OCI-LY1 (cell line): ENCODE data around the gene E4F1.

Experiments used
- H2AFZ ChIP-seq: fragments of 200-600 bp; sonication (generic), shearing (Covaris generic); 2 replicates; pipeline ENCODE4 v1.6.0; 2014; ENCODE audit warnings: antibody characterized with exemption, mild to moderate bottlenecking, low read length
- H3F3A ChIP-seq: fragments of 200-600 bp; sonication (generic), shearing (Covaris generic); 2 replicates; pipeline ENCODE4 v1.6.0; 2014; ENCODE audit warnings: mild to moderate bottlenecking, antibody characterized with exemption, low read length, moderate library complexity; ENCODE audit not compliant: insufficient read depth
- H3K27ac ChIP-seq: fragments of 200-600 bp; sonication (generic); 2 replicates; pipeline ENCODE4 v1.5.1; 2014; ENCODE audit warnings: low read length, mixed run types, mild to moderate bottlenecking, low read depth; ENCODE audit not compliant: poor library complexity, severe bottlenecking
- H3K27me3 ChIP-seq: fragments of 200-600 bp; sonication (generic); 2 replicates; pipeline ENCODE4 v1.6.0; 2014; ENCODE audit warnings: antibody characterized with exemption, mild to moderate bottlenecking, low read length, moderate library complexity; ENCODE audit not compliant: insufficient read depth
- H3K36me3 ChIP-seq: fragments of 200-600 bp; sonication (generic); 2 replicates; pipeline ENCODE4 v1.6.1; 2014; ENCODE audit warnings: mild to moderate bottlenecking, antibody characterized with exemption, low read length, moderate library complexity, mixed read lengths; ENCODE audit not compliant: insufficient read depth
- H3K4me1 ChIP-seq: fragments of 200-600 bp; sonication (generic); 2 replicates; pipeline ENCODE4 v1.5.1; 2014; ENCODE audit warnings: mild to moderate bottlenecking, low read length, moderate library complexity; ENCODE audit not compliant: insufficient read depth, severe bottlenecking
- H3K4me2 ChIP-seq: fragments of 200-600 bp; sonication (generic), shearing (Covaris generic); 2 replicates; pipeline ENCODE4 v1.6.1; 2014; ENCODE audit warnings: low read length
- H3K4me3 ChIP-seq: fragments of 200-600 bp; sonication (generic); 2 replicates; pipeline ENCODE4 v1.5.1; 2014; ENCODE audit warnings: low read length, low read depth, mild to moderate bottlenecking, mixed read lengths; ENCODE audit not compliant: poor library complexity, severe bottlenecking
- H3K79me2 ChIP-seq: fragments of 200-600 bp; shearing (Covaris generic); 2 replicates; pipeline ENCODE4 v1.6.1; 2016; ENCODE audit warnings: mixed run types, low read length, mixed read lengths; ENCODE audit not compliant: insufficient read depth
- H3K9ac ChIP-seq: fragments of 200-600 bp; sonication (generic), shearing (Covaris generic); 2 replicates; pipeline ENCODE4 v1.6.1; 2014; ENCODE audit warnings: mild to moderate bottlenecking, low read length, mixed read lengths
- H3K9me2 ChIP-seq: fragments of 200-600 bp; sonication (generic), shearing (Covaris generic); 2 replicates; pipeline ENCODE4 v1.6.1; 2014; ENCODE audit warnings: low read depth, mild to moderate bottlenecking, low read length, mixed read lengths
- H3K9me3 ChIP-seq: fragments of 200-600 bp; shearing (Covaris generic); 2 replicates; pipeline ENCODE4 v1.6.1; 2014; ENCODE audit warnings: low read length, mixed read lengths
- H4K20me1 ChIP-seq: fragments of 200-600 bp; sonication (generic), shearing (Covaris generic); 2 replicates; pipeline ENCODE4 v1.6.0; 2016; ENCODE audit warnings: mild to moderate bottlenecking, low read length; ENCODE audit not compliant: insufficient read depth
- EZH2 ChIP-seq: fragments of 200-600 bp; sonication (generic), shearing (Covaris generic); IDR thresholded peaks from 2 replicates; pipeline ENCODE4 v1.8.0; 2017; ENCODE audit warnings: borderline replicate concordance, mixed run types, mild to moderate bottlenecking, antibody characterized with exemption, low read length, moderate library complexity, mixed read lengths
- TF ChIP-seq, protein P1 (sequence below): fragments of 200-600 bp; sonication (generic), shearing (Covaris generic); IDR thresholded peaks from 2 replicates; pipeline ENCODE4 v1.5.1; 2017; ENCODE audit warnings: mild to moderate bottlenecking, antibody characterized with exemption, low read length, moderate library complexity, mixed read lengths

The E4F1 gene

DNA sequence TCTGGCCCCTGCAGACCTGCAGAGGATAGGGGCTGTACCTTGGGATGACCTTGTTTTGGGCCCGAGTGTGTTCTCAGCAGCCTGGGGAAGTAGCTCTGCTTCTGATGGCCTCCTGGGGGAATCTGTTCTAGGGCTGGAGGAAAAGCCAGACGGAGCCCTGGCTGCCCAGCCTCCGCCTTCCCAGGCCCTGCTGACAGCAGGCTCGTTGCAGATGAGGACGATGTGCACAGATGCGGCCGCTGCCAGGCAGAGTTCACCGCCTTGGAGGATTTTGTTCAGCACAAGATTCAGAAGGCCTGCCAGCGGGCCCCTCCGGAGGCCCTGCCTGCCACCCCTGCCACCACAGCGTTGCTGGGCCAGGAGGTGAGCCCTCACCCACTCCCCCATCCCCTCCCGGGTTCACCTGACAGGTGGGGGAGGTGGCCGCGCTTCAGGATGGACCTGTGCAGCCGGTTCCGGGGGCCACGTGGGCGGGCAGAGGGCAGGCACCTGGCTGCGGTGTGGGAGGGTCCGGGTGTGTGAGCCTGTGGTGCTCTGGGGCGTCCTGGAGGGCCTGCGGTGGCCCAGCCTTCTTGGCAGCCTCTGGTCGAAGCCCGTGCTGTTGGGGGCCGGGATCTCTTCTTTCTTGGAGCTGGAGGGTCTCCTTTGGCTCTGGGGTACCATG, 4.9 kb downstream of the E4F1 start:
- Histone ChIP-seq H3K4me1 (peaks cover 21% of the 10 kb centered on the region), H3K9ac (no peak overlapping the region), H2AFZ (no peak overlapping the region), H3K27me3 (no peaks in the 10 kb centered on the region), H4K20me1 (no peaks in the 10 kb centered on the region), H3K79me2 (peaks cover 18% of the 10 kb centered on the region), H3K27ac (no peak overlapping the region), H3K4me2 (no peak overlapping the region), H3K4me3 (no peak overlapping the region), H3K9me2 (no peaks in the 10 kb centered on the region), H3K36me3 (peaks cover 52% of the 10 kb centered on the region), H3K9me3 (no peaks in the 10 kb centered on the region), H3F3A (no peaks in the 10 kb centered on the region)
- TF ChIP-seq, protein P1, sequence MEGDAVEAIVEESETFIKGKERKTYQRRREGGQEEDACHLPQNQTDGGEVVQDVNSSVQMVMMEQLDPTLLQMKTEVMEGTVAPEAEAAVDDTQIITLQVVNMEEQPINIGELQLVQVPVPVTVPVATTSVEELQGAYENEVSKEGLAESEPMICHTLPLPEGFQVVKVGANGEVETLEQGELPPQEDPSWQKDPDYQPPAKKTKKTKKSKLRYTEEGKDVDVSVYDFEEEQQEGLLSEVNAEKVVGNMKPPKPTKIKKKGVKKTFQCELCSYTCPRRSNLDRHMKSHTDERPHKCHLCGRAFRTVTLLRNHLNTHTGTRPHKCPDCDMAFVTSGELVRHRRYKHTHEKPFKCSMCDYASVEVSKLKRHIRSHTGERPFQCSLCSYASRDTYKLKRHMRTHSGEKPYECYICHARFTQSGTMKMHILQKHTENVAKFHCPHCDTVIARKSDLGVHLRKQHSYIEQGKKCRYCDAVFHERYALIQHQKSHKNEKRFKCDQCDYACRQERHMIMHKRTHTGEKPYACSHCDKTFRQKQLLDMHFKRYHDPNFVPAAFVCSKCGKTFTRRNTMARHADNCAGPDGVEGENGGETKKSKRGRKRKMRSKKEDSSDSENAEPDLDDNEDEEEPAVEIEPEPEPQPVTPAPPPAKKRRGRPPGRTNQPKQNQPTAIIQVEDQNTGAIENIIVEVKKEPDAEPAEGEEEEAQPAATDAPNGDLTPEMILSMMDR = no peak
- no peak for TF ChIP-seq EZH2

DNA sequence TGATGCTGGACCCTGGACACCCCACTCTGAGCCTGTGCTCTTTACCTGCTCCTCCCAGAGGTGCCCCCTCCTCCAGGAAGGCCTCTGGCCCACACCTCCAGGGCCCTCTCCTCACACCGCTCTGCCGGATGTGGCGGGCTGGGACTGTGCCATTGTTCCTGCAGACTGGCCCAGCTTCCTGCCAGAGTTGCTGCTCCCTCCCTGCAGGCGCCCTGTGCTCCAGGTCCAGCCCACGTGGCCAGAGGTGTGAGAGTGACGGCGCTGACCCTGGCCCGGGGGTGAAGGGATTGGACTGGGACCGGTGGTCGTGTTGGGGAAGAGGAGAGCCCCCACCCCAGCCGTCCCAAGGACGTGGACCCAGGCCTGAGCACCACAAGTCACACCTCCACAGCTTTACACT, 5.7 kb downstream of the E4F1 start:
- Histone ChIP-seq H2AFZ (no peak overlapping the region), H3K27ac (no peak overlapping the region), H3K4me3 (no peak overlapping the region), H3K4me2 (no peak overlapping the region), H3K36me3 (peaks cover 60% of the 10 kb centered on the region), H3K9me2 (no peaks in the 10 kb centered on the region), H3K9ac (no peak overlapping the region), H4K20me1 (no peaks in the 10 kb centered on the region), H3F3A (no peaks in the 10 kb centered on the region), H3K27me3 (no peaks in the 10 kb centered on the region), H3K79me2 (peaks cover 17% of the 10 kb centered on the region), H3K4me1 (peaks cover 21% of the 10 kb centered on the region), H3K9me3 (no peaks in the 10 kb centered on the region)
- TF ChIP-seq, protein P1 = no peak
- TF ChIP-seq EZH2 = no peak

DNA sequence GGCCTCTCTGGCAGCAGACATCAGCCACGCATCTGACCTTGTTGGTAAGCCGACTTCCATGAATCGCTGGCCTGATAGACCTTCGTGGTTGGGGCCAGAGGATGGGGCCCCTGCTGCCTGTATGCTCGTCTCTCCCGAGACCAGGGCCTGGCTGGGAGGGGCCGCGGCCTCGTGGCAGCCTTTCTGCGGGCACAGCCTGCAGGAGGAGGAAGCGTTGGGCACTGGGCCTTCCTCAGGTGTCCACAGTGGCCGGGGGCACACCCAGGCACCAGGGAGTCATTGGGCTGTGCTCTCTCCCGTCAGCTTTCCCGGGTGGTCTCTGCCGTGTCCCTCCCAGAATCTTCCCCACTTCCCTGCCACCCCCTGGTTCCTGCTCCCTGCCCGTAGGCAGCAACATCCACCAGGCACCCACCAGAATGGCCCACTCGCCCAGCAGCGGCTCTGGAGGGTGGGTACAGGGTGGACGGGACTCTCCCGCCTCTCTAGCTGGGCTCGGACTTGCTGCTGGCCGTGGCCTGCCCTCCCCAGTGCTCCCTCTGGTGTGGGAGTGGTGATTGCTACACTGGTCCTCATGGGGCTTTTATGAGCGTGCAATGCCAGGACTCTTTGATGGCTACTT, 6.3 kb downstream of the E4F1 start:
- Histone ChIP-seq H3K79me2 (peaks cover 11% of the 10 kb centered on the region), H4K20me1 (no peaks in the 10 kb centered on the region), H3K9me2 (no peaks in the 10 kb centered on the region), H3K4me3 (no peak overlapping the region), H3K4me1 (peaks cover 19% of the 10 kb centered on the region), H3K36me3 (peaks cover 66% of the 10 kb centered on the region), H3F3A (0 out of 2 replicates have a peak, but pooled peaks cover 3% of the 10 kb centered on the region), H3K9ac (no peak overlapping the region), H3K27ac (no peak overlapping the region), H3K4me2 (no peak overlapping the region), H3K27me3 (no peaks in the 10 kb centered on the region), H3K9me3 (no peaks in the 10 kb centered on the region), H2AFZ (no peak overlapping the region)
- TF ChIP-seq EZH2 = no peak
- TF ChIP-seq, protein P1 = no peak
